Type B pancreatic cell (in vitro differentiated cells): ENCODE measurements around the gene DEDD. TPM values are rescaled to one million over a fixed set of nuclear protein-coding genes. Genes with fewer than 3 reads are reported as not detected.

Experiments
- DNase-seq: peaks from one replicate; pipeline ENCODE4 v3.0.0; 2021; ENCODE audit warnings: mixed read lengths; ENCODE audit not compliant: unreplicated experiment; ENCODE audit errors: extremely low spot score
- H3K27ac Mint-ChIP-seq: 2 replicates; pipeline ENCODE4 v1.8.0; 2021; ENCODE audit warnings: mild to moderate bottlenecking, mixed read lengths
- H3K27me3 Mint-ChIP-seq: 2 replicates; pipeline ENCODE4 v1.8.0; 2021; ENCODE audit warnings: mixed read lengths
- H3K36me3 Mint-ChIP-seq: 2 replicates; pipeline ENCODE4 v1.8.0; 2021; ENCODE audit warnings: mixed read lengths
- H3K4me1 Mint-ChIP-seq: one replicate; pipeline ENCODE4 v1.8.0; 2021; ENCODE audit warnings: mixed read lengths; ENCODE audit not compliant: unreplicated experiment
- H3K4me3 Mint-ChIP-seq: 2 replicates; pipeline ENCODE4 v1.8.0; 2021; ENCODE audit warnings: mild to moderate bottlenecking, mixed read lengths
- H3K9me3 Mint-ChIP-seq: 2 replicates; pipeline ENCODE4 v1.8.0; 2021; ENCODE audit warnings: mixed read lengths
- total RNA-seq: library from RNA; stranded (reverse); gene quantifications from 2 replicates; pipeline ENCODE4 v1.2.1, GENCODE V29; 2021; ENCODE audit warnings: low replicate concordance
- TF ChIP-seq, protein P1 (sequence below): fragments of 200-600 bp; sonication (generic); conservative IDR thresholded peaks from 2 replicates; pipeline ENCODE4 v1.5.0; 2021; ENCODE audit warnings: antibody characterized with exemption, mild to moderate bottlenecking

DEDD gene
- total RNA-seq, 1 donor from 2014 or later: 41.0 TPM

DNA sequence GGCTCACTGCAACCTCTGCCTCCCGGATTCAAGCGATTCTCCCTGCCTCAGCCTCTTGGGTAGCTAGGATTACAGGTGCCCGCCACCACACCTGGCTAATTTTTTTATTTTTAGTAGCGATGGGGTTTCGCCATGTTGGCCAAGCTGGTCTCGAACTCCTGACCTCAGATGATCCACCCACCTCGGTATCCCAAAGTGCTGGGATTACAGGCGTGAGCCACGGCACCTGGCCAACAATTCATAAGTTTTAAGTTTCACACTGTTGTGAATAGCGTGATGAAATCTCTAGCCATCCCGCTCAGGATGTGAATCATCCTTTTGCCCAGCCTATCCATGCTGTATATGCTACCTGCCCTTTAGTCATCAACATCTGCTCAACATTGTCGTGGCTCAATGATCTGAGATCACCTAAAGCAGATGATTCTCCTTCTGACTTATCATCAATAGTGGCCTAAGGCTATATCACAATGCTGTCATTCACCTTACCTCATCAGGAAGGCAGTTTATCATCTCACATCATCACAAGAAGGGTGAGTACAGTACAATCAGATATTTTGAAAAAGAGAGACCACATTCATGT, 17.2 kb downstream of the DEDD start:
- Mint-ChIP-seq H3K4me3 (peak overlapping the region; percentile 65), H3K27ac (peak overlapping the region; percentile 17), H3K9me3 (no peaks in the 10 kb centered on the region), H3K27me3 (no peaks in the 10 kb centered on the region), H3K36me3 (peaks cover 12% of the 10 kb centered on the region), H3K4me1 (peaks cover 39% of the 10 kb centered on the region)
- TF ChIP-seq, protein P1, sequence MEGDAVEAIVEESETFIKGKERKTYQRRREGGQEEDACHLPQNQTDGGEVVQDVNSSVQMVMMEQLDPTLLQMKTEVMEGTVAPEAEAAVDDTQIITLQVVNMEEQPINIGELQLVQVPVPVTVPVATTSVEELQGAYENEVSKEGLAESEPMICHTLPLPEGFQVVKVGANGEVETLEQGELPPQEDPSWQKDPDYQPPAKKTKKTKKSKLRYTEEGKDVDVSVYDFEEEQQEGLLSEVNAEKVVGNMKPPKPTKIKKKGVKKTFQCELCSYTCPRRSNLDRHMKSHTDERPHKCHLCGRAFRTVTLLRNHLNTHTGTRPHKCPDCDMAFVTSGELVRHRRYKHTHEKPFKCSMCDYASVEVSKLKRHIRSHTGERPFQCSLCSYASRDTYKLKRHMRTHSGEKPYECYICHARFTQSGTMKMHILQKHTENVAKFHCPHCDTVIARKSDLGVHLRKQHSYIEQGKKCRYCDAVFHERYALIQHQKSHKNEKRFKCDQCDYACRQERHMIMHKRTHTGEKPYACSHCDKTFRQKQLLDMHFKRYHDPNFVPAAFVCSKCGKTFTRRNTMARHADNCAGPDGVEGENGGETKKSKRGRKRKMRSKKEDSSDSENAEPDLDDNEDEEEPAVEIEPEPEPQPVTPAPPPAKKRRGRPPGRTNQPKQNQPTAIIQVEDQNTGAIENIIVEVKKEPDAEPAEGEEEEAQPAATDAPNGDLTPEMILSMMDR: no peak
- no peak for DNase-seq

DNA sequence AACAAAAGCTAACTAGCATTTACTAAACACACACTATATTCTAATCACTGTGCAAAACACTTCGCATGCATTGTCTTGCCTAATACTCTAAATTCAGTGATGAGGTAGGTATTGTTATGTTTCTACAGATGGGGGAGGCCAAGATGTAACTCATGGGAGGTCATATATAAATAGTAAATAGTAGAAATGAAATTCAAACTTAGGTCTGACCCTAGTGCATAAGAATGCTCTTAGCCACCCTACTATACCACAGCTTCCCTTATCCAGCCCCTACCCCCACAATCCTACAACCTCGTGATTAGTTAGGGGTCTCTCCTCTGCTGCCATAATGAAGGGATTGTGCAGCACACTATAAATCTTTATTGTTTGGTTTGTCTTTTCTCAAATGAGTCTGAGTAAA, 17.9 kb downstream of the DEDD start:
- Mint-ChIP-seq H3K36me3 (peaks cover 9% of the 10 kb centered on the region), H3K27ac (no peak overlapping the region), H3K4me1 (peaks cover 32% of the 10 kb centered on the region), H3K27me3 (no peaks in the 10 kb centered on the region), H3K9me3 (no peaks in the 10 kb centered on the region), H3K4me3 (no peak overlapping the region)
- no peak for DNase-seq
- TF ChIP-seq, protein P1: no peak

GRCh38 chr1:161113915-161114314, 18.6 kb downstream of the DEDD start:
- Mint-ChIP-seq H3K36me3 (peaks cover 7% of the 10 kb centered on the region), H3K27me3 (no peaks in the 10 kb centered on the region), H3K4me3 (no peak overlapping the region), H3K9me3 (no peaks in the 10 kb centered on the region), H3K4me1 (peaks cover 26% of the 10 kb centered on the region), H3K27ac (no peak overlapping the region)
- DNase-seq: no peak
- TF ChIP-seq, protein P1: no peak

DNA sequence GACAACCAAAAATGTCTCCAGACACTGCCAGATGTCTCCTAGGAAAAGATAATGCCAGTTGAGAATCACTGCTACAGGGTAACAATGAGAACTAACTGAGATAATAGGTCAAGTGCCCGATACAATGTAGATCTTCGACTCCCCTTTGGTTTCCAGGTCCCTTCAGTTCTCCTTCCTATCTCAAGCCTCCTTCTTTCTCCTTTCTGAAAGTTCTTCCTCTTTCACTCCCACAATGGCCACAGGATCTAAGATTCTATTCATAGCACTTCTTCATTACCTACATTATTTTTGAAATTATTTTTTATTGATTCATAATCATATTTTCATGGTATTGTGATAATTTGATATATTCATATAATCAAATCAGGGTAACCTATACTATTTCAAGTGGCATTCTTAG, 20.9 kb downstream of the DEDD start:
- Mint-ChIP-seq H3K9me3 (no peaks in the 10 kb centered on the region), H3K27me3 (no peaks in the 10 kb centered on the region), H3K36me3 (peaks cover 8% of the 10 kb centered on the region), H3K27ac (no peak overlapping the region), H3K4me1 (peaks cover 19% of the 10 kb centered on the region), H3K4me3 (no peak overlapping the region)
- TF ChIP-seq, protein P1: no peak
- DNase-seq: no peak

DNA sequence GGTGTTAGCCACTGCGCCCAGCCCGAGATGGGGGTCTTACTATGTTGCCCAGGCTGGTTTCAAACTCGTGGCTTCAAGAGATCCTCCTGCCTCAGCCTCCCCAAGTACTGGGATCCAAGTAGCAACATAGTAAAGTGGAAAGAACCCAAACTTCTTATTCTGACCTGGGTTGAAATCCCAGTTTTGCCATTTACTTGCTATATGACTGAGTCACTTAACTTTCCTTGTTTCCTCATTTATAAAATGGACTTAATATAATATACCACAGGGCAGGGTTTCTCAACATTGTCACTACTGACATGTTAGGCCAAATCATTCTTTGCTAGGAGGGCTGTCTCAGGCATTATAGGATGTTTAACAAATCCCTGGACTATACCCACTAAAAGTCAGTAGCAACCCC, 21.4 kb downstream of the DEDD start:
- Mint-ChIP-seq H3K4me3 (no peak overlapping the region), H3K9me3 (no peaks in the 10 kb centered on the region), H3K27me3 (no peaks in the 10 kb centered on the region), H3K4me1 (peaks cover 16% of the 10 kb centered on the region), H3K36me3 (peaks cover 12% of the 10 kb centered on the region), H3K27ac (no peak overlapping the region)
- TF ChIP-seq, protein P1: no peak
- DNase-seq: no peak

- Mint-ChIP-seq H3K27me3 (no peaks in the 10 kb centered on the region), H3K9me3 (no peaks in the 10 kb centered on the region), H3K4me3 (no peak overlapping the region), H3K27ac (no peak overlapping the region), H3K4me1 (no peaks in the 10 kb centered on the region), H3K36me3 (peaks cover 13% of the 10 kb centered on the region)
- TF ChIP-seq, protein P1: no peak
- DNase-seq: no peak
These were observed 26.0 kb downstream of the DEDD start for GRCh38 chr1:161106431-161106830.
